Medulla oblongata (tissue), 1 donor: Measurements from ENCODE around the gene FGFR2.

Source experiments
- DNase-seq: peaks from one replicate; pipeline ENCODE4 v3.0.0-alpha.2; 2015; ENCODE audit errors: extremely low spot score

Gene FGFR2

GRCh38 chr10:121493521-121493920 is 104.7 kb downstream of the FGFR2 start:
- no peak for DNase-seq

- DNase-seq, result no peak
Measured at GRCh38 chr10:121490871-121491519, 107.2 kb downstream of the FGFR2 start.

DNA sequence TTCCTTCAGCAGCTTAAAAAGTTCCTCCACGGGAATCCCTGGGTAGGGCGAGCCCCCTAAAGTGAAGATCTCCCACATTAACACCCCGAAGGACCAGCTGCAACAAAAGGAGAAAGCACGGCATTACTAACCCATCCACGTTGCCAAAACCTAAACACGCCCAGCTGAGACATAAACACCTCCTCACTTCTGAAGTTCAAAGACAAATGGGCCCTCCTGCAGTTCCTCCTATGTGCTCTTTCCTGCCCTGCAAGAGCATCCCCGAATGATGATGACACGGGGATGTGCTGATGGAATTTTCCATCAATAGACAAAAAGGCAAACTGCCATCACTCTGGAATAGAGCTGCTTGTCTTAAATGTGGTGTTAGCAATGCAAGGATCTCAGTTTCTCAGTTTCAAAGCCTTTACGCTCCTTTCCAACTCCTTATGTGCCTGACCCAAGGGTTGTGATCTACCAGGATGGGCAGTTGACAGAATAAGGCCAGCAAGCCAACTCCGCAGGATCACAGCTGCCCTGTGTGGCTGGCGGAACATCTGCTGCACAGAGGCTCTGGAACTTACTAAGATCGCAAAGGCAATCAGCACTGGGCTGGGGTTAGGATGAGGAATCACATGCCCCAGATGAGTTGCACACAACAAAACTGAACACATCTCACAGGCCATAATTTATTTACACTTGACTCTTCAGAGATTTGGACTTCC is 112.7 kb downstream of the FGFR2 start:
- peak; percentile 60 for DNase-seq

DNA sequence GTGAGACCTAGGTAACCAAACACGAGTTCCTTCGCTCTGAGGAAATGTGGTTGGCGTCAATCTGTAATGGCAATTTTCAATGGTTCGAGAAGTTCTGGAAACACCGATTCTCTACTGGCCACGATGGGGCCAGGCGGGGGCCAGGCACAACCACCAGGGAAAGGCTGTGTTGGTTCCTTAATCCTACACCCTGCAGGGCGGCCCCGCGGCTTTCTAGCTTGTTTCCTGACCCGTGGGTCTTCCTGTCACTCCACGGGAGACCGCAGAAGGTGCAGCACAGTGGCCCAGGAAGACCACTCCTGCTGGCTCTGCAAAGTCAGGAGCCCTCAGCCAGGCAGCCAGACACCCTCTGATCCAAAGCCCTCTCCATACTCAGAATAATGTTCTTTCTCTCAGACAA is 113.4 kb downstream of the FGFR2 start:
- no peak for DNase-seq

DNA sequence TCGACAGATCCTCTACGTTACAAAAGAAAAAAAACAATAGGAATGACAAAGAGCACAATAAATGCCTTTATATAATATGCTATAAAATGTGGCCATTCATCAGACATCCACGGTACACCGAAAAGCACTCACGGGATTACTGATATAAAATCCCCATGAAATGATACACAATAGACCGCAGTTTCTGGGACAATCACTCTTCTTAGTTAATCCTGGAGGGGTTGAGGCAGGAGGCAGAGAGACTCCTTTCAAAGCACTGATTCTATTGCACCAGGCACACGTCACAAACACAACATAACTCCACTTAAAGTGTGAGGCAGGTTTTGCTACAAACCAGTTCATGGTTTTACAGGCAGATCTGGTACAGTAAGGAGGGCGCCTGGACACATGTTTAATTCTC is 113.8 kb downstream of the FGFR2 start:
- no peak for DNase-seq

DNA sequence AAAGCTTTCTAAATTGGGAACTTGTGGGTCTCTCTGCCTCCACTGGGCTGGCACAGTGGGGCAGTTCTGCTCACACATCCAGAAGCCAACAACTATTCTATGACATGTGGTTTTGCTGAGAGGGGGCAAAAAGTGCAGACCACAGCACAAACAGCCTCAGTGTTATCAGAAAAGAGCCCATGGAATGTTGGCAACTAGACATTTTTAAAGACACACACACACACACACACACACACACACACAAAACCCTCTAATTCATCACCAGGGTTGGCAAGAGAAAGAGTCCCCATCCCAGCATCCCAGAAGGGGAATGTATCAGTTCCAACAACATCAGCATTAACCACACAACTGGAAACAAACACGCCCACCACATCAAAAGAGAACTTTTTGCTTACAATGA is 117.1 kb downstream of the FGFR2 start:
- DNase-seq, result no peak

GRCh38 chr10:121478556-121478955 is 119.7 kb downstream of the FGFR2 start:
- DNase-seq, result no peak

GRCh38 chr10:121469797-121470606 is 128.2 kb downstream of the FGFR2 start:
- no peak for DNase-seq

DNA sequence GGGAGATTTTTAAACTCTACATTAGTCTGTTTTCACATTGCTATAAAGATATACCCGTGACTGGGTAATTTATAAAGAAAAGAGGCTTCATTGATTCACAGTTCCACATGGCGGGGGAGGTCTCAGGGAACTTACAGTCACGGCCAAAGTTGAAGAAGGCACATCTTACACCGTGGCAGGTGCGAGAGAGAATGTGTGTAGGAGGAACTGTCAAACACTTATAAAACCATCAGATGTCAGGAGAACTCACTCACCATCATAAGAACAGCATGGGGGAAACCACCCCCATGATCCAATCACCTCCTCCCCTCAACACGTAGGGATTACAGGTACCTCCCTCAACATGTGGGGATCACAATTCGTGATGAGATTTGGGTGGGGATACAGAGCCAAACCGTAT is 129.5 kb downstream of the FGFR2 start:
- no peak for DNase-seq

GRCh38 chr10:121466424-121466823 is 131.8 kb downstream of the FGFR2 start:
- DNase-seq, result no peak

GRCh38 chr10:121465215-121465614 is 133.0 kb downstream of the FGFR2 start:
- no peak for DNase-seq

GRCh38 chr10:121464517-121464916 is 133.7 kb downstream of the FGFR2 start:
- DNase-seq, result no peak

DNA sequence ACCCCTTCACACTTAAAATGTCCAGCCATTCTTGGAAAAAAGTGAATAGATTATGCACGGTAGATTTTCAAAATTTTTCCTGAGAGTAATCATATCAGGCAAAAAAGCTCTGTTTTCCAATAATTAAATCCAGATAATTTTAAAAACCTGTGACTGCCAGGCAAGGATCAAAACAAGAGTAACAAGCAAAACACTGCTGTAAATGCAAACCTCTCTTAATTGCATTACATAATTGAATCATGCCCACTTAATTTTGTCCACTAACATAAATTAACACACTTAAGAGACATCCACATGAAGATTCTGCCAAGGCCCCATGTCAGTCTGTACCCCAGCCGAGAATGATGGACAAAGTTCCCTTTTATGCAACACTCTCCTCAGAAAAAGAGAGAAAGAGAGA is 135.3 kb downstream of the FGFR2 start:
- DNase-seq, result no peak

- no peak for DNase-seq
Measured at GRCh38 chr10:121462281-121462680, 136.0 kb downstream of the FGFR2 start.

- DNase-seq, result no peak
Measured at GRCh38 chr10:121461307-121461706, 136.9 kb downstream of the FGFR2 start.

DNA sequence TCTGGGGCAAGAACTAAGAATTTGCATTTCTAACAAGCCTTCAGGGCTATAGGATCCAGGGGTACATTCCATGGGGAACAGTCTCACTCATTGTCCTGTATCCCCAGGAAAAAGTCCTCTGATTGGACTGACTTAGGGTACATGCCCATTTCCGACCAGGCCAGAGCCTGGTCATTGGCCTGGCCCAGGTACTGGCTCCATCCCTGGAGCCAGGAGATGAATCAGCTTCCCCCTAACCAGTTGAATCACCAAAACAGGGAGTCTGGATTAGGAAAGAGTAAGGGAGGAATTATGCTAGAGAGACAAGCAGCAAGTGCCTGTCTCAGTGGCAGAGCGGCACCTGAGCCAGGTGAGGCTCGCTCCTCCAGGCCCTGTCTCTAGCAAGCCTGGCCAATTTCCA is 137.5 kb downstream of the FGFR2 start:
- DNase-seq, result no peak

DNA sequence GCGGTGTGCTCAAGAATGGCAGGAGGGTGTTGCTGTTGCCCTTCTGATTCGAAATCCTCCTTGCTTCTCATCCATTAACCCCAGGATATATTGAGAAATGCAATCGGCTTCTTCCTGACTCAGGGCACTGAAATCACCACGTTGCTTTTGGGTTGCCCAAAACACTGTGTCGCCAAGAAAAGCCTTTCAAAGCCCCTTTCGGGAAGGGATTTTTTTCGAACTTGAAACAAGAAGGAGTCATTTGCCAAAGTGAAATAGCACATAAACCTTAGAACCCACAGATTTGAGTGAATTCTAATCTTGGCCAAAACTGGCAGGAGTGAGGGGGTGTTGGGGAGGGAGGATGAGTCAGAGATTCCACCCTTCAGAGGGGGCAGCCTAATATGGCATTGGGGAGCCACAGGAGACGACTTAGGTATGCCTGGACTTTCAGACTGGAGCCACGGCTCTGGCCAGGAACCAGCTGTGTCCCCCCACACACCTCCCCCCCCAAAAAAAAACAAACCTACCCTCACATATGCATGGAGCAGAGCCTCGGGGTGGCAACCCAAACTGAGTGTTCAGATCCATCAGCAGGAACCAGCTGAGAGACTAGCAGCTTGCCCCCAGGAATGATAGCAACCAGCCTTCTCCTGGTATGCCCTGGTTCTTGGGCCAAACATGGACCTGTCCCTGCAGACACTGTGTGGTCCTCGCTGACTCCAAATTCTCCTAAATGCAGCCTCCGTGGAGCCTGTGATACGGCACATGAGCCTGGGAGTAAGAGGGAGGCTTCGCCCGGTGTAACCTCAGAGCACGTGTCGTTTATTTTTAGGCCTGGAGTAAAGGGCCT is 138.4 kb downstream of the FGFR2 start:
- no peak for DNase-seq

DNA sequence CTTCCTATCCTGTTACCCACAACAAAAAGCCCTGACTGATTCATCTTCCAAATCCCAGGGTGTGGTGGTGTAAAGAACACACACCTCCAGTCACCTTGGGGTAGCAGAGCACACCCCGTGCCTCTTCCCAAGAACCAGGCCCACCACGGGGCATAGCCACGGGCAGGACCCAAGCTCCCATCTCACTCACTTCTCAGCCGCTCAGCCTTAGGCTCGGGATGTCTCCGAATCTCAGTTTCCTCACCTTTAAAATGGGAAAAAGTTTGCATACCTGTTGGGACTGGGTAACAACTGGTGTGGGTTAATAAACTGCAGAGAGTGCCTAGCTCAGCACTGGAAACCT is 139.0 kb downstream of the FGFR2 start:
- no peak for DNase-seq

DNA sequence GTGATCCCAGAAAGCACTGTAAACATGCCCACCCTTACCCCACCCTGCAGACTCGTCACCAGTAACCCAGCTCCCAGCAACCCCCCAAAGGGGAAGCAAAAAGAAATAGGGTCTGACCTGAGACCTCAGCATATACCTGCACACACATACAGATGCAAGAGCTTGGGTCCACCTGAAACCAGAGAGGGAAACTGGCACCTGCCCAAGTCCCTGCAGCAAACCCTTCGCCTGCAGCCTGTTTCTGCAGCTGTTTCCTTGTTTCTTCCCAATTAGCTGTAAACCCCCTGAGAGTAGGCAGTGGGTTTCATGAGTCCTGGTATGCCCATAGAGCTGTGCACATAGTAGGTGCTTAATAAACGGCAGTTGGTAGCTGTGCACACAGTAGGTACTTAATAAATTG is 140.5 kb downstream of the FGFR2 start:
- DNase-seq, result no peak

GRCh38 chr10:121455377-121455776 is 142.9 kb downstream of the FGFR2 start:
- DNase-seq, result no peak

DNA sequence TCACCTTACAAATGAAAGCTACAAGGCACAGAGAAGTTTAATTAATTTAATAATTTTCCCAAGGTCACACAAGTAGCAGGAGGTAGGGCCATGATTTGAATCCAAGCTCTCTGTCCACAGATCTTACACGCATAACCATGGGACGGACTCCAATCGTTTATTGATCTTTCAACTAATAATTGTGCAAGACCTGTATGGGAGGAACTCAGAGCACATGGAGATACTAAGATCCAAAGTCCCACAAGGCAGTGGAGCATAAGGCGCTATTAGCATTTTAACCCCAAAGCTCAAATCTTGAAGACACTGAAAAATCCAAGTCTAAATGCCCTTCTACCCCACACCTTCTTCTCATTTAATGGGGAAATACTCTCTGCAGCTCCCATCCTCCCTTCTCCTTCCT is 143.5 kb downstream of the FGFR2 start:
- no peak for DNase-seq

GRCh38 chr10:121453160-121453559 is 145.1 kb downstream of the FGFR2 start:
- DNase-seq, result no peak
